Uterus (tissue), 4 donors: ENCODE data around the gene ATF6. TPM values are rescaled to one million over a fixed set of nuclear protein-coding genes. Genes with fewer than 3 reads are reported as not detected.
"Not testable (repeated sequence)": the region's sequence is repeated elsewhere in the genome, so short reads cannot be mapped to it uniquely, and the experiment has no call there.

ENCODE experiments used
- DNase-seq, 2 donors: peaks; one replicate each; pipeline ENCODE4 v3.0.0-alpha.2; 2019 to 2020
- H3K27ac ChIP-seq, 2 donors: fragments of 200-600 bp; sonication (generic); 1 replicate in 1 of 2; 2 replicates in 1 of 2; pipeline ENCODE4 v1.5.1; 2016 to 2018
- H3K27me3 ChIP-seq, 2 donors: fragments of 200-600 bp; sonication (generic); one replicate each; pipeline ENCODE4 v1.5.1; 2018 to 2019; ENCODE audit warnings: control low read depth in 1 of 2
- H3K36me3 ChIP-seq, 2 donors: fragments of 200-600 bp; sonication (generic); one replicate each; pipeline ENCODE4 v1.5.1; 2019; ENCODE audit warnings: control low read depth in 1 of 2
- H3K4me1 ChIP-seq, 2 donors: fragments of 200-600 bp; sonication (generic); one replicate each; pipeline ENCODE4 v1.5.1; 2018 to 2019; ENCODE audit warnings: control low read depth in 1 of 2
- H3K4me3 ChIP-seq, 2 donors: fragments of 200-600 bp; sonication (generic); 1 replicate in 1 of 2; 2 replicates in 1 of 2; pipeline ENCODE4 v1.5.1; 2018 to 2019; ENCODE audit warnings: mild to moderate bottlenecking in 1 of 2
- H3K9me3 ChIP-seq, 2 donors: fragments of 200-600 bp; sonication (generic); one replicate each; pipeline ENCODE4 v1.5.1; 2019; ENCODE audit warnings: control low read depth in 1 of 2
- POLR2A ChIP-seq, 2 donors: fragments of 450-650 bp; IDR thresholded peaks; one replicate each; pipeline ENCODE4 v1.6.1; 2016; ENCODE audit warnings: antibody characterized with exemption in 2 of 2, mild to moderate bottlenecking in 1 of 2, moderate library complexity in 1 of 2
- intact Hi-C: fragments of 100-400 bp; cut with DNase I; formaldehyde crosslinking; loops from one replicate; pipeline ENCODE4 v1.15.1; 2023; ENCODE audit warnings: low total_unique reads
- total RNA-seq, 4 donors: library from RNA; depleted of rRNA in 3 of 4; stranded (reverse); fragments of >200 nt in 3 of 4; gene quantifications; one replicate each; pipeline versions ENCODE4 v1.1.0 to v1.2.4, GENCODE V29; 2014 to 2023
- TF ChIP-seq, protein P1 (sequence below), 4 experiments: fragments of 200-600 bp in 2 of 4; fragments of 450-650 bp in 2 of 4; sonication (generic) in 2 of 4; IDR thresholded peaks; one replicate each; pipeline ENCODE4 v1.5.1; 2016 to 2019; ENCODE audit warnings: antibody characterized with exemption in 4 of 4, mild to moderate bottlenecking in 2 of 4, moderate library complexity in 1 of 4
- donor health status: DM: yes; HTN: yes; CAD: no.

Gene ATF6
- total RNA-seq, 4 donors from 2014 or later, result 16.2 to 37.7 (median 30.0) TPM

DNA sequence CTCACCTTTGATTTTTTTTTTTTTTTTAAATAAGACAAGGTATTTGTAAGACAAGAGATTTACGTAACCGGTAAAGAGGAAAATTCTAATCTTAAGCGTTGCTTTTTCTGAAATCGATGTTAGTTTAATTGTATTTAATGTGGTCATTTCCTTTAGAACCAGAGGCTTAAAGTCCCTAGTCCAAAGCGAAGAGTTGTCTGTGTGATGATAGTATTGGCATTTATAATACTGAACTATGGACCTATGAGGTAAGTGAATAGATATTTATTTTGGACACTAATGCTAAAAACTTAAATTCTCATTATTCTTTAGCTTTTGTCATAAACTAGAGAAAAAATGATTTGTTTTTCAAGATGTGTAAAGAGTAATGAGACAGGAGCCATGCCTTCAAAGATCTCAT lies 54.8 kb downstream of the ATF6 start:
- H3K4me1 ChIP-seq, result no peaks in the 10 kb centered on the region
- H3K9me3 ChIP-seq, result no peaks in the 10 kb centered on the region
- H3K4me3 ChIP-seq, result no peak overlapping the region
- DNase-seq, result no peak
- no peak for TF ChIP-seq POLR2A (IDR thresholded peaks at IDR 0.05)
- TF ChIP-seq, protein P1, sequence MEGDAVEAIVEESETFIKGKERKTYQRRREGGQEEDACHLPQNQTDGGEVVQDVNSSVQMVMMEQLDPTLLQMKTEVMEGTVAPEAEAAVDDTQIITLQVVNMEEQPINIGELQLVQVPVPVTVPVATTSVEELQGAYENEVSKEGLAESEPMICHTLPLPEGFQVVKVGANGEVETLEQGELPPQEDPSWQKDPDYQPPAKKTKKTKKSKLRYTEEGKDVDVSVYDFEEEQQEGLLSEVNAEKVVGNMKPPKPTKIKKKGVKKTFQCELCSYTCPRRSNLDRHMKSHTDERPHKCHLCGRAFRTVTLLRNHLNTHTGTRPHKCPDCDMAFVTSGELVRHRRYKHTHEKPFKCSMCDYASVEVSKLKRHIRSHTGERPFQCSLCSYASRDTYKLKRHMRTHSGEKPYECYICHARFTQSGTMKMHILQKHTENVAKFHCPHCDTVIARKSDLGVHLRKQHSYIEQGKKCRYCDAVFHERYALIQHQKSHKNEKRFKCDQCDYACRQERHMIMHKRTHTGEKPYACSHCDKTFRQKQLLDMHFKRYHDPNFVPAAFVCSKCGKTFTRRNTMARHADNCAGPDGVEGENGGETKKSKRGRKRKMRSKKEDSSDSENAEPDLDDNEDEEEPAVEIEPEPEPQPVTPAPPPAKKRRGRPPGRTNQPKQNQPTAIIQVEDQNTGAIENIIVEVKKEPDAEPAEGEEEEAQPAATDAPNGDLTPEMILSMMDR (IDR thresholded peaks at IDR 0.05), result no peak
- no peaks in the 10 kb centered on the region for H3K36me3 ChIP-seq
- H3K27ac ChIP-seq, result no peak overlapping the region
- H3K27me3 ChIP-seq, result no peaks in the 10 kb centered on the region
- intact Hi-C loops, result no loop called here

DNA sequence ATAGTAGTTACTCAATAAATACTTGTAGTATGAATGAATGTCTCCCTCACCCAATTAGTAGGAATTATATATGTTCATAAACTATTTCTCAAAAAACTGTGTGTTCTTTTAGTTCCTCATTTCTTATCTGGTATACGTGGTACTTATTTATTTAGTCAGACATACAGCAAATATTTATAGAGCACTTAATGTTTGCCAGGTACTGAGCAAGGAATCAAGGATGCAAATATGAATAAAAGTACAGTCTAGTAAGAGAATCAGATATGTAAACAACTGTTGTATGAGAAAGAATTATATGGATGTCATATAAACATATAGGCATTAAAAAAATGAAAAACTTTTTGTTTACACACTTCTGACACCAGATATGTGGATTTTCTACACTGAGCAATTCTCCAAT lies 58.5 kb downstream of the ATF6 start:
- intact Hi-C loops, result no loop called here

DNA sequence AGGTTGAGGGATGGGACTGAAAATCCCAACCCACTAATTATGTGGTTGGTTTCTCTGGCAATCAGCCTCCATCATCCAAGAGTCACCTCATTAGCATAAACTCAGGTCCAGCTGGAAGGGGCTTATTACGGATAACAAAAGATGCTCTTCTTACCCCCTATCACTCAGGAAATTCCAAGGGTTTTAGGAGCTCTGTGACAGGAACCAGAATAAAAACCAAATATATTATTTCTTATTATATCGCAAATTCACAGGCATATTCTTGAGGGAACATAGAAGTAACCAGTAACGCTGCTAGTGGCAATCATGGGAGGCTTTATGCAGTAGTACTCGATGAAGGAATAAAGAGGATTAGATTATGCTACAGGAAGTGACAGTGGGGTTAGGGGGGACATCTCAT lies 59.7 kb downstream of the ATF6 start:
- Histone ChIP-seq H3K27me3 (no peaks in the 10 kb centered on the region), H3K36me3 (no peaks in the 10 kb centered on the region), H3K4me1 (no peaks in the 10 kb centered on the region), H3K4me3 (no peak overlapping the region), H3K27ac (no peak overlapping the region), H3K9me3 (no peaks in the 10 kb centered on the region)
- no peak for DNase-seq
- TF ChIP-seq POLR2A (IDR thresholded peaks at IDR 0.05), result no peak
- TF ChIP-seq, protein P1 (IDR thresholded peaks at IDR 0.05), result no peak
- intact Hi-C loops, result no loop called here

More for the DNA sequence above, 58.5 kb downstream of the ATF6 start:
- no peak for DNase-seq
- TF ChIP-seq POLR2A (IDR thresholded peaks at IDR 0.05), result no peak
- TF ChIP-seq, protein P1 (IDR thresholded peaks at IDR 0.05), result no peak
- no peaks in the 10 kb centered on the region for H3K27me3 ChIP-seq
- no peaks in the 10 kb centered on the region for H3K36me3 ChIP-seq
- no peak overlapping the region for H3K27ac ChIP-seq
- H3K4me1 ChIP-seq, result no peaks in the 10 kb centered on the region
- no peaks in the 10 kb centered on the region for H3K9me3 ChIP-seq
- no peak overlapping the region for H3K4me3 ChIP-seq

- Histone ChIP-seq H3K27ac (no peak overlapping the region), H3K36me3 (no peaks in the 10 kb centered on the region), H3K4me1 (no peaks in the 10 kb centered on the region), H3K4me3 (no peak overlapping the region), H3K27me3 (no peaks in the 10 kb centered on the region), H3K9me3 (no peaks in the 10 kb centered on the region)
- TF ChIP-seq POLR2A (IDR thresholded peaks at IDR 0.05), result no peak
- TF ChIP-seq, protein P1 (IDR thresholded peaks at IDR 0.05), result no peak
- no peak for DNase-seq
- intact Hi-C loops, result no loop called here
These were observed 60.4 kb downstream of the ATF6 start for GRCh38 chr1:161826478-161826877.

- Histone ChIP-seq H3K27ac (no peak overlapping the region), H3K4me1 (no peaks in the 10 kb centered on the region), H3K9me3 (no peaks in the 10 kb centered on the region), H3K4me3 (no peak overlapping the region), H3K36me3 (no peaks in the 10 kb centered on the region), H3K27me3 (no peaks in the 10 kb centered on the region)
- no peak for DNase-seq
- intact Hi-C loops, result no loop called here
- TF ChIP-seq, protein P1 (IDR thresholded peaks at IDR 0.05), result no peak
- TF ChIP-seq POLR2A (IDR thresholded peaks at IDR 0.05), result no peak
These were observed 61.7 kb downstream of the ATF6 start for GRCh38 chr1:161827786-161828185.

GRCh38 chr1:161832299-161832907 lies 66.3 kb downstream of the ATF6 start:
- not testable (repeated sequence) for DNase-seq

More at GRCh38 chr1:161832299-161832907, 66.3 kb downstream of the ATF6 start:
- intact Hi-C loops, H3K4me3 ChIP-seq, H3K4me1 ChIP-seq, H3K9me3 ChIP-seq, H3K36me3 ChIP-seq, H3K27ac ChIP-seq, H3K27me3 ChIP-seq: not testable (repeated sequence)
